Stimulated activated naive CD8-positive, alpha-beta T cell treated with anti-CD3 and anti-CD28 coated beads, Interleukin-15, Interleukin-2, amounts not matched to agents 100 U/mL and 50 U/mL, for 24 hours (primary cell): ENCODE measurements around the gene PTRH1.

Experiments
- ATAC-seq: fragments of 150-1000 bp; cut with Tn5 transposase; one replicate; pipeline ENCODE4 v1.10.0; 2021
- DNase-seq: peaks from one replicate; pipeline ENCODE4 v3.0.0; 2021

PTRH1 gene

GRCh38 chr9:127694890-127695720, 20.4 kb downstream of the PTRH1 start:
- DNase-seq (no peak), ATAC-seq (no peak)

GRCh38 chr9:127693697-127694096, 21.8 kb downstream of the PTRH1 start:
- DNase-seq (no peak), ATAC-seq (no peak)

- ATAC-seq (no peak), DNase-seq (no peak)
Observed at GRCh38 chr9:127693143-127693542, 22.3 kb downstream of the PTRH1 start.

- no peak for DNase-seq
- ATAC-seq = no peak
Observed at GRCh38 chr9:127692071-127692470, 23.4 kb downstream of the PTRH1 start.

- ATAC-seq = no peak
- DNase-seq = no peak
Observed at GRCh38 chr9:127690735-127691134, 24.7 kb downstream of the PTRH1 start.

GRCh38 chr9:127689329-127690000, 26.0 kb downstream of the PTRH1 start:
- no peak for ATAC-seq

GRCh38 chr9:127686461-127687393, 28.7 kb downstream of the PTRH1 start:
- no peak for DNase-seq
- ATAC-seq = no peak

More at GRCh38 chr9:127689329-127690000, 26.0 kb downstream of the PTRH1 start:
- DNase-seq = no peak

GRCh38 chr9:127684576-127684975, 30.9 kb downstream of the PTRH1 start:
- ATAC-seq (no peak), DNase-seq (no peak)

GRCh38 chr9:127683723-127684122, 31.7 kb downstream of the PTRH1 start:
- ATAC-seq = no peak
- DNase-seq = no peak

GRCh38 chr9:127682351-127683136, 32.9 kb downstream of the PTRH1 start:
- no peak for ATAC-seq

GRCh38 chr9:127680846-127681245, 34.6 kb downstream of the PTRH1 start:
- DNase-seq (no peak), ATAC-seq (no peak)

More at GRCh38 chr9:127682351-127683136, 32.9 kb downstream of the PTRH1 start:
- no peak for DNase-seq

GRCh38 chr9:127680226-127680625, 35.2 kb downstream of the PTRH1 start:
- ATAC-seq (no peak), DNase-seq (no peak)

GRCh38 chr9:127679506-127679905, 36.0 kb downstream of the PTRH1 start:
- no peak for ATAC-seq
- no peak for DNase-seq

- no peak for DNase-seq
- no peak for ATAC-seq
Observed at GRCh38 chr9:127676638-127677037, 38.8 kb downstream of the PTRH1 start.

- DNase-seq = no peak
Observed at GRCh38 chr9:127673234-127673633, 42.2 kb downstream of the PTRH1 start.

GRCh38 chr9:127667906-127668305, 47.6 kb downstream of the PTRH1 start:
- no peak for ATAC-seq
- DNase-seq = no peak

More at GRCh38 chr9:127673234-127673633, 42.2 kb downstream of the PTRH1 start:
- no peak for ATAC-seq

- DNase-seq = no peak
Observed at GRCh38 chr9:127667127-127667844, 48.2 kb downstream of the PTRH1 start.

GRCh38 chr9:127664678-127665507, 50.6 kb downstream of the PTRH1 start:
- no peak for ATAC-seq
- no peak for DNase-seq

More at GRCh38 chr9:127667127-127667844, 48.2 kb downstream of the PTRH1 start:
- ATAC-seq = no peak

- DNase-seq = no peak
- ATAC-seq = no peak
Observed at GRCh38 chr9:127664324-127664677, 51.2 kb downstream of the PTRH1 start.
